B cell (primary cell): ENCODE results near the gene CHD9NB.

Experiments
- CTCF ChIP-seq: fragments of 200-600 bp; IDR thresholded peaks from one replicate; pipeline ENCODE4 v1.8.0; 2022; ENCODE audit warnings: antibody characterized with exemption, mild to moderate bottlenecking
- EZH2 ChIP-seq: IDR thresholded peaks from 2 replicates; pipeline ENCODE4 v1.6.1; 2012; ENCODE audit warnings: borderline replicate concordance, low read depth, mild to moderate bottlenecking, moderate library complexity, low read length; ENCODE audit not compliant: insufficient read depth, poor library complexity, severe bottlenecking

GRCh38 chr16:53052519-53053501 lies at the start of gene CHD9NB:
- no peak for TF ChIP-seq CTCF
- no peak for TF ChIP-seq EZH2
